ENCODE measurements around the gene MPIG6B.
"Not testable (repeated sequence)": the region's sequence is repeated elsewhere in the genome, so short reads cannot be mapped to it uniquely, and the experiment has no call there.

The MPIG6B gene

GRCh38 chr6:31701666-31702404, 21.3 kb upstream of the MPIG6B start:
- DNase-seq: no peak

GRCh38 chr6:31702405-31702818, 20.8 kb upstream of the MPIG6B start:
- DNase-seq: no peak

DNA sequence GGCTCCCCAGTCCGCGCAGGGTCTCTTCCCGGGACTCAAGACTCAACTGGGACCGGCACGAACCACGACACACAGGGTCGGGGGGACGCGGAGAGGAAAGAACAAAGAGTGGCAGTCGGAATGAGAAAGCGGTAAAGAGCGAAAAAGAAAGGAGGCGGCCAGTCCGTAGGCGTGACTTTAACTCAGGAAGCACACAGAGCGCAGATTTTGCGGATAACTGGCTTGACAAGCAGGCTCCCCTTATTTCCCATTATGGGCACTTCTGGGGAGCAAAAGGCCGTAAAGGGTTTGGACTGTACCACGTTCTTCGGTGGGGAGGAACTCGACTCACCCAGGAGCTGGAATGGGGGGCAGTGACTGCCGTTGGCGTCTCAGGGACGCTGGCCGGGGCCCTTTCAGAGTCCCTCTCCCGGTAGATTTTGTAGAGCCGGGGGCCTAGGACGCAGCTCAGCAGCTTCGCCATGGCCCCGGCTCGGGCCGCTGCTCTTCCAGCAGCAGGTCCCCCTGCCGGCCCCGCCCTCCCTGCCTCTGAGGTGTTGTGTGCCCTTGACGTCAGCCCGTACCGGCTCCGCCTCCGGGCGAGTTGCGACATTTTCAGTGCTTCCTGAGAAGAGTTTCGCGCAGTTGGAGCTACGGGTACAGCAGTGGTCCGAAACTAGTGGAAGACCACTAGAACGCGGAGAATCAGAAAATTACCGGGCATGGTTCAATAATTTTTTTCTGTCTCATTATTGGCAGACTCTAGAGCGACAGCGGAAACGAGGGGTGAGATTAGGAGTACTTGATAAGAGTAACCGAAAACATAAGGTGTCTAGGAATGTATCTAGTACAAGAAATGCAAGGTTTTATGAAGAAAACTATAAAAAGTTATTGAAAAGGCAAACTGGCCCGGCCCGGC, 20.1 kb upstream of the MPIG6B start, which contains the start of gene ABHD16A:
Gene ABHD16A, minus strand, starts transcription at position 506 of the 898 bp plus-strand sequence. Its CDS starts 43 bp downstream, at position 463.
- DNase-seq: peak; percentile 98

- DNase-seq: no peak
These were observed 17.2 kb upstream of the MPIG6B start for GRCh38 chr6:31705931-31706330.

- no peak for DNase-seq
These were observed 16.6 kb upstream of the MPIG6B start, which contains the start of gene LY6G6F for GRCh38 chr6:31706599-31706998. TSS of gene LY6G6F (plus strand) at chr6:31706866. CDS start at chr6:31706907, 41 bp downstream.

DNA sequence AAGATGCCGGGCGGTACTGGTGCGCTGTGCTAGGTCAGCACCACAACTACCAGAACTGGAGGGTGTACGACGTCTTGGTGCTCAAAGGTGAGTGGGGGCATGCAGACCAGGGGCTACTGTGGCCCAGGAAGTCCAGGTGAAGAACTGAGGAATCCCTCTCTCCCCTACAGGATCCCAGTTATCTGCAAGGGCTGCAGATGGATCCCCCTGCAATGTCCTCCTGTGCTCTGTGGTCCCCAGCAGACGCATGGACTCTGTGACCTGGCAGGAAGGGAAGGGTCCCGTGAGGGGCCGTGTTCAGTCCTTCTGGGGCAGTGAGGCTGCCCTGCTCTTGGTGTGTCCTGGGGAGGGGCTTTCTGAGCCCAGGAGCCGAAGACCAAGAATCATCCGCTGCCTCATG, 15.5 kb upstream of the MPIG6B start:
- DNase-seq: no peak

DNA sequence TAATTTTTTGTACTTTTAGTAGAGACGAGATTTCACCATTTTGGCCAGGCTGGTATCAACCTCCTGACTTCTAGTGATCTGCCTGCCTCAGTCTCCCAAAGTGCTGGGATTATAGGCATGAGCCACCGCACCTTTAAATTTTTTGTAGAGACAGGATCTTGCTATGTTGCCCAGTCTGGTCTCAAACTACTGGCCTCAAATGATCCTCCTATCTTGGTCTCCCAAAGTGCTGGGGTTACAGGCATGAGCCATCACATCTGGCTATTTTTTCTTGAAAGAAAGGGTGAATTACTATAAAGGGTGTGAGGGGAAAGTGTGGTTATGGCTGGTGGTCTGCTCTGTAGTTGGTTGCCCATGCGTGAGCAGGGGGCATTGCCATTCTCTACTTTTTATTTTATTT, 14.9 kb upstream of the MPIG6B start:
- no peak for DNase-seq

DNA sequence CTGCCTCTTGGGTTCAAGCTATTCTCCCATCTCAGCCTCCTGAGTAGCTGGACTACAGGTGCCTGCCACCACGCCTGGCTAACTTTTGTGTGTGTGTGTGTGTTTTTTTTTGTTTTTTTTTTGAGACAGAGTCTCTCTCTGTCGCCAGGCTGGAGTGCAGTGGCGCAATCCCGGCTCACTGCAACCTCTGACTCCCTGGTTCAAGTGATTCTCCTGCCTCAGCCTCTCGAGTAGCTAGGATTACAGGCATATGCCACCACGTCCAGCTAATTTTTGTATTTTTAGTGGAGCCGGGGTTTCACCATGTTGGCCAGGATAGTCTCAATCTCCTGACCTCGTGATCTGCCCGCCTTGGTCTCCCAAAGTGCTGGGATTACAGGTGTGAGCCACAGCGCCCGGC, 14.0 kb upstream of the MPIG6B start:
- not testable (repeated sequence) for DNase-seq

DNA sequence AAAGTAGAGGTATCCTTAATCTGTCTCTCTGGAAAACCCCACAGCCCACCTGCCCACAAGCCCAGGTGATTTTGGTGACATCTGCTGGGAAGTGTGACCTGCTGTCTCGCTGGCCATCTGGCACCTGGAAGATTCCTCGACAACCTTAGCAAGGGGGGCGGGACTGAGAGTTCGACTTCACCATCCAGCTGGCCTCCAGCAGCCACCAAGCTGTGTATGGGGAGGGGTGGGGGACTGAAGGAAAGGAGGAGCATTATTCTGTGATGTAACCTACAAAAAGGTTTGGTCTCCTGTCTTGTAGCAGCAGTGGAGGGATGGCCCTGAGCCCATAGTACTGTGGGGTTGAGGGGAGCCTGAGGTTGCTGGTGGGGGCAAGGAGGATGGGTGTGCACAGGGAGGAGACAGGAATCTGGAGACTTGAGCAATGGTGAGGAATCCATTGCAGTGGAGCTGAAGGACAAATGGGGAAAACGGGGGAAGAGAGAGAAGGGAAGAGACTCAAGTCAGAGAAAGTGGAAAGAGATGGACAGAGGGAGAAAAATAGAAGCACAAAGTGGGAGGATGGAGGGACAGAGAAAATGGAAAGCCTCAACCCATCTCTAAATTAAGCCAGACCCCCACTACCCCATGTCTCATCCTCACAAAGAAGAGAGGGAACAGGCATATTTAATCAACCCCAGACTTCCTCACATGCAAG, 12.5 kb upstream of the MPIG6B start:
- DNase-seq: no peak

GRCh38 chr6:31711233-31711632, 11.9 kb upstream of the MPIG6B start:
- no peak for DNase-seq

DNA sequence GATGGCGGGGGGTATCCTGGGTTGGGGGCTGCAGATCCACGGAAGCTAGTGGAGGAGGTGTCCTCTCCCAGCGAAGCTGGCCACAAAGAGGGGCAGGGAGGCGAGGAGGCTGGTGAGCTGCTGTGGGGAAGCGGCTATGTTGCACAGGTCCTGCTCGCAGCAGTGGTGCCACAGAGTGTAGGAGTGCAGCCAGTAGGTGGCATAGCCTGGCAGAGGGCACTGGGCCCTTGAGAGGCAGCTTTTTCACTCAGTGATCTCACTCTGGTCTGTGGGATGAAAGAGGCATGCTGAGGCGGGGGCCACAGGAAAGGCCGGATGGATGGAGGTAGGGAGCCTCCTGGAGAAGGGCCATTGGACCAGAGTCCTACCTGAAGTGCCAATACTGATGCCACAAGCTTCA, 10.9 kb upstream of the MPIG6B start:
- DNase-seq: peak; percentile 31

GRCh38 chr6:31713465-31713864, 9.7 kb upstream of the MPIG6B start:
- DNase-seq: no peak

DNA sequence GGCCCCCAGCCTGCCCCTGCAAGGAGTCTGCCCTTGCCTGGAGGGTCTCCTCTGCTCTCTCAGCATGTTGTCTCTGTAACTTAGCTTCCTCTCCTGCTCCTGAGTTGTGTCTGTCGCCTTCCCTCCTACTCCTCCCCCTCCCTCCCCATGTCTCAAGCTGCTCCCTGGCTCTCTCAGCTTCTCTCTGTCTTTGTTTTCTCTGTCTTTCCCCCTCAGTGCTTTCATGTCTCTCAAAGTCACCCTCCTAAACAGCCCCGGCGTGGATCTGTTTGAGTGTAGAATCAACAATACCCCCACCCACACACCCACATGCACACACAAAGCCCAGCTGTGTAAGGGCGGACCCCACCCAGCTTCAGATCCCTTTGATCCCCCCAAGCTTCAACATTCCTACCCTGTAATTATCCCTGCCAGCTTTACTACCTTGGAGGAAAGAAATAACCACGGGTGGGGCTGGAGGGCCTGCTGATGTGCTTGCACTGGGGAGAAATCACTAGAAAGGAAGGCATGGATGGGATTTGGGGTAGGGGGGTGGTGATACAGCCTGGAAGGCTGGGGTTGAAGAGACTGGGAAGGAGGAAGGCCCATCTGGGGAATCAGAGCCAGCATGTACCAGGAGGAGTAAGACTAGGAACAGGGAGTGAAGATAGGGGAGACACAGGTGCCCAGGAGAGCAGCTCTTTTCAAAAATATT, 9.0 kb upstream of the MPIG6B start:
- no peak for DNase-seq

DNA sequence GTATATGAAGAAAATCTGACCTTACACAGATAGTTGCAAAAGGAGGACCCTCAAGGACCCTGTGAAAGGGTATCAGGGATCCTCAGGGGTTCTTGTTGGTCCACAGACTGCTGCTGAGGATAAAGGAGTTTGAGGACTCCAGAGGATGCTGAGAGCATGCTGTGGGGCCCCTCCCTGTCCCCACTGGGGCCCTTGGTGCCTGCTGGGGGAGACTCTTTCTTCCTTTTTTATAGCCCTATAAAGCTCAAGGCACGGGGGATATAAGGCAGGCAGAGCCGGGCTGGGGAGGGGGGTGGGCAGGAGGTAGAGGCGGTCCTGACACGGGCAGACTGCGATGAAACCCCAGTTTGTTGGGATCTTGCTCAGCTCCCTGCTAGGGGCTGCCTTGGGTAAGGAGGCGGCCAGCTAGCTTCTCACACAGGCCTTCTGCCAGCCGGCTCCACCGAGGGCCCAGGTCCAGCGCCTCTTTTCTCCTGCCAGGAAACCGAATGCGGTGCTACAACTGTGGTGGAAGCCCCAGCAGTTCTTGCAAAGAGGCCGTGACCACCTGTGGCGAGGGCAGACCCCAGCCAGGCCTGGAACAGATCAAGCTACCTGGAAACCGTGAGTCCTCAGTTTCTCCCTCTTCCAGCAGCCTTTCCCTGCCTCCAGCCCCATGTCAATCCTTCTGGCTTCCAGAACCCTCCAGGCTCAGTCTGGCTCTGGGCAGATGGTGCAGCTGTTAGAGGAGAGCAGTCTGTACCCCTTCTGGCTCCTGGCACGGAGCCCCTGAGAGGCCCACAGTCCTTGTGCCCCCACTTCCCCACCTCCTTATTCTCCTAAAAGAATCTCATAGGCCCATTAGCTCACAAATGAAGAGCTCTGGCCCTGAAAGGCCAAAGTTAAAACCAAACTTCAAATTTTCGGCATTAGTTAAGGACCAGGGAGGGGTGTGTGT, 7.9 kb upstream of the MPIG6B start, which contains the start of gene LY6G6D:
Gene LY6G6D, plus strand, starts transcription at position 327 of the 937 bp plus-strand sequence. Its CDS starts 8 bp downstream, at position 335.
- no peak for DNase-seq

GRCh38 chr6:31717499-31718222, 5.5 kb upstream of the MPIG6B start:
- DNase-seq: no peak

GRCh38 chr6:31718265-31718664, 4.9 kb upstream of the MPIG6B start:
- DNase-seq: no peak

GRCh38 chr6:31719001-31719400, 4.2 kb upstream of the MPIG6B start:
- no peak for DNase-seq

DNA sequence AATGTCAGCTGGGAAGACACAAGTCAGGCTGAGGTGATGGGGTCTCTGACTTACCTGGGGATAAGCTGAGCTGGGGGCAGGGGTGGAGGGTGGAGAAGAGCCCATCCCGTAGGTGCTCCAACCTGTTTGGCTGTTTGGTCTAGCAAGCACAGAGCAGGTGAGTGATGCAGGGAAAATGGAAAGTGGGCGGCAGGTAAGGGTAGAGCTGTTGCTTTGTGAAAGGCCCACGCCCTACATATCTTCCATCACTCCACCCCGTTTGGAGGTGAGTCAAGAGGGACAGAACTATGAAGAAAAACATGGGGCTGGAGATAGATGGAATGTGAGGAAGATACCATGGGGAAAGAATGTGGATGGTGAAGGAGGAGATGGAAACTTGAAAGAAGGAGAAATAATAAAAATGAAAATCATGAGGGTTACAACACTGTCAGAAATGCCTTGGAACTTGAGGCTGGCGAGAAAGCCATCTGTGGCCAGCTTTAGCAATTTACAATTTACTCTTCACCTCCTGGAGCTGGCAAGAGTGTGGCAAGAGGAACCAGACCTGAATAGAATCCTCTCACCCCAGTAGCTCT, 2.9 kb upstream of the MPIG6B start:
- no peak for DNase-seq

DNA sequence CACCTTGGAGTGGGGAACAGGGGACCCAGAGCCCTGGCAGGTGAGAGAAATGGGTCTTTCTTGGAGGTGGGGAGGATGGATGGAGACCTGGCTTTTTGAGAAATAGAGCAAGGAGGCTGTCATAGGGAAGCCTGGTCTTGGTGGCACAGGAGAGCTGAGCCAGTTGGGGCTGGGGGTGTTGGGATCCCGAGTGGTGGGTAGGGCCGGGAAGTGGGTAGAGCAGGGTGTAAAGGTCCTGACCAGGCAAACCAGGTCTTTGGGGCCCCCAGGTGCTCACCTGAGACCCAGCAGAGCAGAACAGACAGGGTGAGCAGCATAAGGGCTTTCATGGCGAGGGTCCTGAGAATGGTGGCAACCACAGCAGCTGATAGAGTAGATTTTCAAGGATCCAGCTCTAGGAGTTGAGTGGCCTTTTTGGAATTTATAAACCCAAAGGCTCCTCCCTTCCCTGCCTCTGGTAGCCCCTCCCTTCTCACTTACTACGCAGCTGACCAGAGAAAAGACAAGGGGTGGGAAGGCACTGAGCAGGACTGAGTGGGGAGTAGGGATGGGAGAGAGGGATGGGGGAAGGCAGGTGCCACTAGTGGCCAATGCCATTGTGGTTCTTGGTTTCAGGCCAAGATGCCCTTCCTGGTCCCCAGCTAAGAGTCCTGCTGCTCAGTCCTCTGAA, 1.7 kb upstream of the MPIG6B start, which contains the start of gene LY6G6C:
Gene LY6G6C, minus strand, starts transcription at position 396 of the 670 bp plus-strand sequence. Its CDS starts 67 bp downstream, at position 329.
- no peak for DNase-seq
